ENCODE data around the gene SETDB1.
A peak's percentile ranks its signal among the peaks of the same experiment; 100 is the strongest.
"Not testable (repeated sequence)": the region's sequence is repeated elsewhere in the genome, so short reads cannot be mapped to it uniquely, and the experiment has no call there.

The SETDB1 gene

GRCh38 chr1:150926097-150926741 lies at the start of gene SETDB1:
SETDB1 (plus strand) TSS chr1:150926363; CDS start chr1:150927715, 1,352 bp downstream.
- DNase-seq (ENCODE audit: low read depth in 2 of 2): peak; percentile 79

- not testable (repeated sequence) for DNase-seq (ENCODE audit: low read depth in 2 of 2)
Observed at GRCh38 chr1:150878931-150879330, 47.2 kb upstream of the SETDB1 start.

- DNase-seq (ENCODE audit: low read depth in 2 of 2): no peak
Observed at GRCh38 chr1:150881331-150882070, 44.7 kb upstream of the SETDB1 start.

- not testable (repeated sequence) for DNase-seq (ENCODE audit: low read depth in 2 of 2)
Observed at GRCh38 chr1:150883121-150883520, 43.0 kb upstream of the SETDB1 start.

GRCh38 chr1:150887018-150887417 lies 39.1 kb upstream of the SETDB1 start, which contains the start of gene CTXND2:
CTXND2 (plus strand) TSS chr1:150887136; CDS start chr1:150912315, 25,179 bp downstream.
- no peak for DNase-seq (ENCODE audit: low read depth in 2 of 2)

GRCh38 chr1:150888727-150889126 lies 37.4 kb upstream of the SETDB1 start:
- no peak for DNase-seq (ENCODE audit: low read depth in 2 of 2)

- DNase-seq (ENCODE audit: low read depth in 2 of 2): no peak
Observed at GRCh38 chr1:150890033-150890416, 36.1 kb upstream of the SETDB1 start.

- no peak for DNase-seq (ENCODE audit: low read depth in 2 of 2)
Observed at GRCh38 chr1:150893336-150893913, 32.7 kb upstream of the SETDB1 start.

GRCh38 chr1:150895618-150896017 lies 30.5 kb upstream of the SETDB1 start:
- no peak for DNase-seq (ENCODE audit: low read depth in 2 of 2)

- DNase-seq (ENCODE audit: low read depth in 2 of 2): not testable (repeated sequence)
Observed at GRCh38 chr1:150899795-150900194, 26.4 kb upstream of the SETDB1 start.

GRCh38 chr1:150902346-150902745 lies 23.8 kb upstream of the SETDB1 start:
- no peak for DNase-seq (ENCODE audit: low read depth in 2 of 2)

GRCh38 chr1:150902751-150903150 lies 23.4 kb upstream of the SETDB1 start:
- DNase-seq (ENCODE audit: low read depth in 2 of 2): no peak

- DNase-seq (ENCODE audit: low read depth in 2 of 2): no peak
Observed at GRCh38 chr1:150905301-150905700, 20.9 kb upstream of the SETDB1 start.

- DNase-seq (ENCODE audit: low read depth in 2 of 2): no peak
Observed at GRCh38 chr1:150906329-150906728, 19.8 kb upstream of the SETDB1 start.

GRCh38 chr1:150906813-150907212 lies 19.4 kb upstream of the SETDB1 start:
- no peak for DNase-seq (ENCODE audit: low read depth in 2 of 2)

- no peak for DNase-seq (ENCODE audit: low read depth in 2 of 2)
Observed at GRCh38 chr1:150909585-150910180, 16.5 kb upstream of the SETDB1 start.

- DNase-seq (ENCODE audit: low read depth in 2 of 2): no peak
Observed at GRCh38 chr1:150912623-150913022, 13.5 kb upstream of the SETDB1 start.

GRCh38 chr1:150917387-150917786 lies 8.8 kb upstream of the SETDB1 start:
- no peak for DNase-seq (ENCODE audit: low read depth in 2 of 2)

- DNase-seq (ENCODE audit: low read depth in 2 of 2): peak; percentile 44 to 59
Observed at GRCh38 chr1:150922519-150922975, 3.6 kb upstream of the SETDB1 start.

GRCh38 chr1:150925080-150925479 lies 1.1 kb upstream of the SETDB1 start:
- DNase-seq (ENCODE audit: low read depth in 2 of 2): no peak

- DNase-seq (ENCODE audit: low read depth in 2 of 2): no peak
Observed at GRCh38 chr1:150927624-150928023, 1.5 kb downstream of the SETDB1 start.

- no peak for DNase-seq (ENCODE audit: low read depth in 2 of 2)
Observed at GRCh38 chr1:150928286-150928685, 2.1 kb downstream of the SETDB1 start.

Data from stimulated activated CD8-positive, alpha-beta memory T cell treated with anti-CD3 and anti-CD28 coated beads, Interleukin-7, amount 100 ng/mL, for 1 hour (primary cell).